OCI-LY3 (cell line): ENCODE results near the gene DNAI1.

Source experiments
- H2AFZ ChIP-seq: fragments of 200-600, 300-600 bp; shearing (Covaris generic); 2 replicates; pipeline ENCODE4 v1.6.0; 2014; ENCODE audit warnings: antibody characterized with exemption, low read depth, low read length
- H3K27ac ChIP-seq: fragments of 200-600, 300-600 bp; sonication (generic); 2 replicates; pipeline ENCODE4 v1.5.1; 2014; ENCODE audit warnings: mild to moderate bottlenecking, low read length, moderate library complexity, mixed read lengths
- H3K27me3 ChIP-seq: fragments of 200-600, 300-600 bp; sonication (generic); 2 replicates; pipeline ENCODE4 v1.6.1; 2014; ENCODE audit warnings: low read depth, low read length, mixed read lengths
- H3K36me3 ChIP-seq: fragments of 200-600, 300-600 bp; sonication (generic); replicated peaks from 2 replicates; pipeline ENCODE3; 2014; ENCODE audit warnings: low read depth, low read length, mixed read lengths
- H3K4me1 ChIP-seq: fragments of 300-600, 200-600 bp; sonication (generic); 2 replicates; pipeline ENCODE4 v1.6.1; 2014; ENCODE audit warnings: low read length, mixed read lengths
- H3K4me2 ChIP-seq: fragments of 200-600, 300-600 bp; sonication (generic); 2 replicates; pipeline ENCODE4 v1.6.1; 2014; ENCODE audit warnings: low read length, mixed read lengths
- H3K4me3 ChIP-seq: fragments of 300-600, 200-600 bp; sonication (generic); 2 replicates; pipeline ENCODE4 v1.5.1; 2014; ENCODE audit warnings: antibody characterized with exemption, mild to moderate bottlenecking, low read length, moderate library complexity
- H3K79me2 ChIP-seq: fragments of 300-600, 200-600 bp; shearing (Covaris generic); 2 replicates; pipeline ENCODE4 v1.6.1; 2014; ENCODE audit warnings: mild to moderate bottlenecking, low read length, mixed read lengths
- H3K9ac ChIP-seq: fragments of 300-600, 200-600 bp; shearing (Covaris generic); 2 replicates; pipeline ENCODE4 v1.6.0; 2014; ENCODE audit warnings: mild to moderate bottlenecking, low read length, moderate library complexity
- H3K9me3 ChIP-seq: fragments of 200-600, 300-600 bp; shearing (Covaris generic); 2 replicates; pipeline ENCODE4 v1.6.1; 2014; ENCODE audit warnings: low read length, mixed read lengths; ENCODE audit not compliant: insufficient read depth
- H4K20me1 ChIP-seq: fragments of 200-600, 300-600 bp; sonication (generic); 2 replicates; pipeline ENCODE4 v1.6.1; 2016; ENCODE audit warnings: low read length, mixed read lengths; ENCODE audit not compliant: insufficient read depth
- CTCF ChIP-seq: fragments of 200-600, 300-600 bp; sonication (generic); IDR thresholded peaks from 2 replicates; pipeline ENCODE4 v1.5.1; 2014; ENCODE audit warnings: antibody characterized with exemption, low read length, low read depth
- EZH2phosphoT487 ChIP-seq: fragments of 200-600 bp; shearing (Covaris generic); IDR thresholded peaks from 2 replicates; pipeline ENCODE4 v1.6.1; 2018; ENCODE audit warnings: antibody characterized with exemption, mixed run types, low read depth

Gene DNAI1

GRCh38 chr9:34512131-34513078 is 53.8 kb downstream of the DNAI1 start:
- Histone ChIP-seq H4K20me1 (no peaks in the 10 kb centered on the region), H3K9me3 (no peaks in the 10 kb centered on the region), H3K27ac (no peak overlapping the region), H3K9ac (no peak overlapping the region), H2AFZ (no peak overlapping the region), H3K4me2 (no peak overlapping the region), H3K36me3 (no peaks in the 10 kb centered on the region), H3K4me1 (no peaks in the 10 kb centered on the region; the same call in 1 of the 2 replicates), H3K79me2 (no peaks in the 10 kb centered on the region), H3K4me3 (no peak overlapping the region), H3K27me3 (peaks cover 12% of the 10 kb centered on the region)
- TF ChIP-seq CTCF (no peak), EZH2phosphoT487 (no peak)

DNA sequence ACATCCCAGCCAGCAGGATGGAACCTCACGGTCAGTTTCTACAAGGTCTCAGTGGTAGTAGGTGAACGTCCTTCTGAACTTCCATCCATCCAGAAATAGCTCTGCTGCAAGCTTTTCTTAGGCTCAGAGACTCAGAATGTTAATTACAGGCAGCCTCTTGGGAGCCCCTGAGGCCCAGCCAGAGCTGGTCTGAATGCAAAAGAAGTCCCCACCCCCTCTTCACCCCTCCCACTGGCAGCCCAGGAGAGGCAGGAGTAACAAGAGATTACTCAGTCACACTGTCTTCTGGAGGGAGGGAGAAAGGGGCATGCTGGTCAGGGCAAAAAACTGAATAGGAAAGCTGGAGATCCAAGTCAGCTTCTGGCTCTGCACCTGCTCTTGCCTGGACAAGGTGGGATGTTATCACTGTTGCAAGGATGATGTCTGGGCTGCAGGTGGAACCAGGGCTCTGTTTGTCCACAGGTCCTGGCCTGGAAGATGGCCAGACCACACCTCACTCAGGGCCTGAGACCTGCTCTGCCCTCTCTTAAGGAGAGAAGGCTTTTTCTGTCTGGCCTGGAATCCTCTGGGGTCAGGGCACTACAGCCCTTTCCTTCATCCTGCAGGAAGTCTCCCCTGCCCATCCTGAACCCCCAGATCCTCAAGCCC is 55.1 kb downstream of the DNAI1 start:
- TF ChIP-seq CTCF (no peak), EZH2phosphoT487 (no peak)
- Histone ChIP-seq H3K9ac (no peak overlapping the region), H3K27me3 (peaks cover 12% of the 10 kb centered on the region), H3K36me3 (no peaks in the 10 kb centered on the region), H3K79me2 (no peaks in the 10 kb centered on the region), H2AFZ (no peak overlapping the region), H3K4me2 (no peak overlapping the region), H3K4me3 (no peak overlapping the region), H4K20me1 (no peaks in the 10 kb centered on the region), H3K4me1 (no peaks in the 10 kb centered on the region), H3K27ac (no peak overlapping the region), H3K9me3 (no peaks in the 10 kb centered on the region)

- Histone ChIP-seq H2AFZ (no peak overlapping the region), H3K27ac (no peak overlapping the region), H3K9ac (no peak overlapping the region), H3K4me3 (no peak overlapping the region), H3K36me3 (no peaks in the 10 kb centered on the region), H3K9me3 (no peaks in the 10 kb centered on the region), H3K79me2 (no peaks in the 10 kb centered on the region), H3K4me2 (no peak overlapping the region), H3K4me1 (no peaks in the 10 kb centered on the region), H4K20me1 (0 out of 2 replicates have a peak, but pooled peaks cover 4% of the 10 kb centered on the region), H3K27me3 (peaks cover 12% of the 10 kb centered on the region)
- no peak for TF ChIP-seq CTCF
- no peak for TF ChIP-seq EZH2phosphoT487
Measured at GRCh38 chr9:34514401-34514800, 55.8 kb downstream of the DNAI1 start.

DNA sequence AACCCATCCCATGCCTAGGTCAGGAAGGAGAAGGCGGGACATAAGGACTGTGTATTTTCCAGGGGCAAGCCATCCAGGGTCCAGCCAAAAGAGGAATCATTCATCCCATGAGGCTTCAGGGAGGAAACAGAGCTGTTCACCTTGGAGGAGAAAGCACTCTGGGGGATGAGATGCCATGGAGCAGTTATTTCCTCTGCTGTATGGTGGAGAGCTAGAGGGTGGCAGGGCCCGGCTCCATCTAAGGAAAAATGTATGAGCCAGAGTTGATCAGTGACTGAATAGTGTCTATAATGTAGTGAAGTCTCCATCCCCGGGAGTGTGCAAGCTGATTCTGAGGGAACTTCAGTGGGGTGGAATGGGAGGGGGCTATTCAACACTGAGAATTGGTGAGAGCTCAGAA is 56.2 kb downstream of the DNAI1 start:
- H2AFZ ChIP-seq: no peak overlapping the region
- H3K4me1 ChIP-seq: no peaks in the 10 kb centered on the region
- peaks cover 12% of the 10 kb centered on the region for H3K27me3 ChIP-seq
- H3K4me2 ChIP-seq: no peak overlapping the region
- TF ChIP-seq CTCF: no peak
- no peak for TF ChIP-seq EZH2phosphoT487
- H3K27ac ChIP-seq: no peak overlapping the region
- no peaks in the 10 kb centered on the region for H3K36me3 ChIP-seq
- no peak overlapping the region for H3K4me3 ChIP-seq
- H3K79me2 ChIP-seq: no peaks in the 10 kb centered on the region
- H3K9me3 ChIP-seq: no peaks in the 10 kb centered on the region
- H4K20me1 ChIP-seq: 0 out of 2 replicates have a peak, but pooled peaks cover 4% of the 10 kb centered on the region
- no peak overlapping the region for H3K9ac ChIP-seq
